Urothelium cell line (cell line): ENCODE measurements around the gene PLD4.

ENCODE experiments used
- DNase-seq: peaks from one replicate; pipeline ENCODE4 v3.0.0; 2011; ENCODE audit warnings: low spot score, mixed read lengths
- FAIRE-seq: peaks from 2 replicates; lab custom pipeline; 2011; peaks lifted over from hg19 to GRCh38; lab: Jason Lieb, UNC

Gene PLD4

DNA sequence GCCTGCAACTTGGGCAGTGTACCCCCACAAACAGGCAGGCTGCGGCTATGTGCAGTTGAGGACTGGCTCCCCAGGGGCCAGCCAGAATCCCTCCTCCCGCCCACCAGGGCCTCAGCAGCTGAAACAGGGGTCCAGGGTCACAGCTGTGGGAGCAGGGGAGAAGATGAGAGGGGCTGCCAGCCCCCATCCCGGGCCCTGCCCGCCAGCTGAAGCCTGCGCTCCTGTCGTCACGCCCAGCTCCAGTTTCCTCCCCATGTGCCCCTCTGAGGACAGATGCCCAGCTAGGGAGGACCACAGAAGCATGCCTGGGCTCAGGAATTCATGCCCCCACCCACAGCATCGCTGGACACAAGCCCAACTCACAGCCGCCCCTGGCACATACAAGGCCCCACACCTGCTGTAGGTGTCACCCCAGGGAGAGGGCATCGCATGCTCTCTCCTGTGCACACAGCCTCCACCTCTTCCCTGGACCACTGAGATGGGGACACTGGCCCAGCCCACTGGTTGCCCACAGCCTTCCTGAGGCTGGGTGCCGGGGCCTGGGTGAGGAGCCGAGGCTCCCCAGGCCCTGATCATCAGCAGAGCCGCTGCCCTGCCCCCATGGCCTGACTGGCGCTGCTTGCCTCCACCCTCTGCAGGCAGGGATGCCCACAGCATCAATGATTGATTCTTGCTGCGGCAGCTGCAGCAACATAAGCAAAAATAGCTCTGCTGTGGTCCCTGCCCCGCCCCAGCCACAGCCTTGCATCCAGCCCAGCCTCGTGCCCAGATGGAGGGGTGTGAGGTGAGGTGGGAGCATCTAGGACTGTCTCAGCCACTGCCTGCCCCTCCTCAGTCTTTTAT is 57.2 kb downstream of the PLD4 start:
- no peak for FAIRE-seq
- DNase-seq, result no peak

DNA sequence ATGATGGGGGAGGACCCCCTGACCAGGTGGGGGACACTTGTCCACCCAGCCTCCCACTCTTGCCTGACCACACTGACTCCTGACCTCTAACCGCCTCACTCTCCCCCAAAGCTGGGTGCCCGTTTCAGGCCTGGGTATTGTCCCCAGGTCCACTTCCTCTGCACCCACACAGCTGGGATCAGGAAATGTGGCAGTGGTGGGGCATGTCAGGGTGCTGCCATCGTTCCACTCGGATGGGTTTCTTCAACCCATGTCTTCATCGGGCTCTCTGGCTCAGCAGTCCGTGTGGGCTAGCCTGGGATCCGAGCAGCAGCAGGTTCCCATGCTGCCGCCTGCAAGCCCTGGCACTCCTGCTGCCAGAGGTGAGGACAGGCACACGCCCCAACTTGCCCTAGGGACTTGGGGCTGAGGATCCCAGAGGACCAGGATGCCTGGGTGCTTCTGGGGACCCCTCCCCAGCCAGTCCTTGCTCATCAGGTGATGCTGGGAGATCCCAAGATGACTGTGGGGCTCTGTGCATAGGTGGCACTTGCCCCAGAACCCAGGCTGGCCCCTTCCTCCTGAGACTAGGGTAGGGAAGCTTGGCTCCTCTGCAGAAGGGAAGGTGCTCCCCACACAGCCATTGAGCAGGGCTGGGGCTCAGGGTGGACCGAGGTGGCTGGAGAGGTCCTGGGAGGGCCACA is 58.0 kb downstream of the PLD4 start:
- no peak for FAIRE-seq
- no peak for DNase-seq
